Endothelial cell of umbilical vein (primary cell): ENCODE results near the gene PGD. TPM values are rescaled to one million over a fixed set of nuclear protein-coding genes. Genes with fewer than 3 reads are reported as not detected.

Experiments used
- BruUV-seq: library from RNA; stranded (reverse); fragments of 400-500 nt; replicated peaks from 2 replicates; lab custom pipeline; 2021; lab: Mats Ljungman, UMichigan
- CTCF ChIA-PET: fragments of 300-600, 350-600 bp; sonication (Branson Sonifier 250); formaldehyde crosslinking; loops from one replicate; lab custom pipeline; 2021; ENCODE audit warnings: antibody characterized with exemption, inconsistent platforms; lab: Charles Lee
- POLR2A ChIA-PET: fragments of 300-600, 350-600 bp; sonication (Branson Sonifier 250); formaldehyde crosslinking; loops from one replicate; lab custom pipeline; 2021; ENCODE audit warnings: antibody characterized with exemption, inconsistent platforms; lab: Charles Lee
- DNase-seq: peaks from one replicate; pipeline ENCODE4 v3.0.0-alpha.2; 2011; ENCODE audit warnings: low read depth, low spot score
- FAIRE-seq: peaks from 2 replicates; lab custom pipeline; 2011; peaks lifted over from hg19 to GRCh38; lab: Jason Lieb, UNC
- H2AFZ ChIP-seq: 2 replicates; pipeline ENCODE4 v1.6.0; 2012; ENCODE audit warnings: low read depth, low read length, control low read depth, inconsistent platforms
- H3K27ac ChIP-seq: 2 replicates; pipeline ENCODE4 v1.5.1; 2011; ENCODE audit warnings: low read depth, mild to moderate bottlenecking, control low read depth, low read length, moderate library complexity; ENCODE audit not compliant: insufficient read depth
- H3K27me3 ChIP-seq, 2 experiments: 2 replicates each; pipeline versions ENCODE4 v1.6.0 to v1.6.1; 2011; ENCODE audit warnings: low read length in 2 of 2, mixed read lengths in 1 of 2; ENCODE audit not compliant: control insufficient read depth in 2 of 2, insufficient read depth in 2 of 2
- H3K36me3 ChIP-seq, 2 experiments: 2 replicates in 1 of 2; 3 replicates in 1 of 2; pipeline ENCODE4 v1.5.1; 2011; ENCODE audit warnings: low read length in 2 of 2, mild to moderate bottlenecking in 1 of 2, moderate library complexity in 1 of 2; ENCODE audit not compliant: control insufficient read depth in 2 of 2, insufficient read depth in 2 of 2; ENCODE audit errors: extremely low read depth in 1 of 2
- H3K4me1 ChIP-seq: 3 replicates; pipeline ENCODE4 v1.5.1; 2011; ENCODE audit warnings: mild to moderate bottlenecking, low read length; ENCODE audit not compliant: control insufficient read depth, insufficient read depth; ENCODE audit errors: extremely low read depth
- H3K4me2 ChIP-seq: 2 replicates; pipeline ENCODE4 v1.6.1; 2011; ENCODE audit warnings: low read length, control low read depth, mixed read lengths; ENCODE audit not compliant: insufficient read depth
- H3K4me3 ChIP-seq, 3 experiments: fragments of 200-600 bp in 1 of 3; sonication (generic), shearing (Covaris generic) in 1 of 3; replicated peaks in 1 of 3; 2 replicates each; pipeline ENCODE4 v1.5.1; 2011 to 2016; ENCODE audit warnings: control low read depth in 3 of 3, low read length in 3 of 3, mild to moderate bottlenecking in 2 of 3, inconsistent platforms in 1 of 3, low read depth in 1 of 3, moderate library complexity in 1 of 3; ENCODE audit not compliant: insufficient read depth in 1 of 3
- H3K79me2 ChIP-seq: 2 replicates; pipeline ENCODE4 v1.6.0; 2012; ENCODE audit warnings: low read length, inconsistent platforms; ENCODE audit not compliant: control insufficient read depth, insufficient read depth
- H3K9ac ChIP-seq: replicated peaks from 2 replicates; pipeline ENCODE3; 2011; ENCODE audit warnings: low read length, control low read depth; ENCODE audit not compliant: insufficient read depth; ENCODE audit errors: extremely low read depth
- H3K9me1 ChIP-seq: replicated peaks from 3 replicates; pipeline ENCODE4 v1.6.0; 2011; ENCODE audit warnings: mild to moderate bottlenecking, low read length; ENCODE audit not compliant: control insufficient read depth, insufficient read depth; ENCODE audit errors: extremely low read depth
- H3K9me3 ChIP-seq: replicated peaks from 2 replicates; pipeline ENCODE4 v1.5.1; 2012; ENCODE audit warnings: low read length, inconsistent platforms; ENCODE audit not compliant: control insufficient read depth, insufficient read depth
- H4K20me1 ChIP-seq: replicated peaks from 2 replicates; pipeline ENCODE3; 2011; ENCODE audit warnings: mild to moderate bottlenecking, low read length; ENCODE audit not compliant: control insufficient read depth, insufficient read depth; ENCODE audit errors: extremely low read depth
- CTCF ChIP-seq, 2 donors: IDR thresholded peaks; 1 replicate in 1 of 2; 2 replicates in 1 of 2; pipeline ENCODE4 v1.5.1; 2011; ENCODE audit warnings: low read length in 2 of 2, mild to moderate bottlenecking in 2 of 2, moderate library complexity in 2 of 2, control low read depth in 1 of 2, inconsistent platforms in 1 of 2, low read depth in 1 of 2; ENCODE audit not compliant: insufficient read depth in 1 of 2; ENCODE audit errors: extremely low read depth in 1 of 2
- EZH2 ChIP-seq: IDR thresholded peaks from 2 replicates; pipeline ENCODE4 v1.6.1; 2012; ENCODE audit warnings: borderline replicate concordance, low read depth, mild to moderate bottlenecking, moderate library complexity, low read length, inconsistent platforms; ENCODE audit not compliant: severe bottlenecking
- FOS ChIP-seq: IDR thresholded peaks from 2 replicates; pipeline ENCODE4 v1.6.1; 2011; ENCODE audit warnings: mild to moderate bottlenecking, low read length, moderate library complexity, borderline replicate concordance; ENCODE audit not compliant: insufficient read depth
- GATA2 ChIP-seq: IDR thresholded peaks from 2 replicates; pipeline ENCODE4 v1.7.0; 2011; ENCODE audit warnings: low read depth, mild to moderate bottlenecking, moderate library complexity, mixed read lengths, low read length; ENCODE audit not compliant: insufficient read length, insufficient read depth
- JUN ChIP-seq: IDR thresholded peaks from 2 replicates; pipeline ENCODE4 v1.6.1; 2011; ENCODE audit warnings: borderline replicate concordance, low read depth; ENCODE audit not compliant: insufficient read length, insufficient read depth
- MAX ChIP-seq: IDR thresholded peaks from 2 replicates; pipeline ENCODE4 v1.6.1; 2011; ENCODE audit not compliant: insufficient read depth, insufficient read length
- MYC ChIP-seq: IDR thresholded peaks from one replicate; pipeline ENCODE4 v1.6.1; 2011; ENCODE audit warnings: mild to moderate bottlenecking, low read depth, low read length
- POLR2A ChIP-seq: IDR thresholded peaks from 2 replicates; pipeline ENCODE4 v1.6.1; 2012; ENCODE audit warnings: low read depth, mild to moderate bottlenecking, control low read depth, low read length
- POLR2AphosphoS5 ChIP-seq: IDR thresholded peaks from 2 replicates; pipeline ENCODE4 v1.6.1; 2012; ENCODE audit warnings: low read depth, mild to moderate bottlenecking, control low read depth, low read length, moderate library complexity; ENCODE audit not compliant: insufficient read depth
- dilution Hi-C: fragments of 300-500 bp; cut with MboI; formaldehyde crosslinking; loops from one replicate; pipeline ENCODE4 v1.15.0; 2019; ENCODE audit warnings: low sequenced_read_pairs; ENCODE audit not compliant: extremely low pct_ligation_motif_present
- intact Hi-C: fragments of 100-400 bp; cut with micrococcal nuclease; formaldehyde crosslinking; loops from one replicate; pipeline ENCODE4 v1.10.0; 2022
- polyA plus RNA-seq, 4 experiments: library from polyadenylated mRNA; depleted of rRNA in 3 of 4; stranded (reverse) in 3 of 4; unstranded in 1 of 4; fragments of >200 nt; gene quantifications; 2 replicates each; pipeline versions ENCODE4 v1.2.1 to v1.2.3, GENCODE V29; 2011 to 2012; ENCODE audit warnings: missing spikeins in 1 of 4
- total RNA-seq: library from RNA; stranded (reverse); gene quantifications from 2 replicates; pipeline ENCODE4 v1.2.3, GENCODE V29; 2021

Gene PGD
- total and polyA plus RNA-seq, 2 donors (not counting 3 experiments of a cell fraction or from before 2014, with no cell fraction given) = 196 to 303 TPM

- H3K27me3 ChIP-seq = no peaks in the 10 kb centered on the region
- peak overlapping the region; percentile 60 for H3K27ac ChIP-seq
- H3K9ac ChIP-seq = no peak overlapping the region
- no peak overlapping the region for H2AFZ ChIP-seq
- peaks cover 2 to 20% of the 10 kb centered on the region in 2 experiments for H3K36me3 ChIP-seq
- H3K9me1 ChIP-seq = no peaks in the 10 kb centered on the region
- no peak overlapping the region for H3K4me3 ChIP-seq
- FAIRE-seq (no peak), DNase-seq (no peak)
- no peak overlapping the region for H3K4me2 ChIP-seq
- H3K79me2 ChIP-seq = no peaks in the 10 kb centered on the region
- dilution Hi-C loops = no loop called here
- TF ChIP-seq POLR2AphosphoS5 (no peak), EZH2 (no peak), MAX (no peak), JUN (no peak), FOS (no peak), MYC (no peak), GATA2 (no peak), POLR2A (no peak), CTCF (IDR thresholded peaks at IDR 0.05; ENCODE audit: extremely low read depth in 1 of 2, insufficient read depth in 1 of 2, low read depth in 1 of 2, low read length in 2 of 2) (no peak)
- no peaks in the 10 kb centered on the region for H3K9me3 ChIP-seq
- intact Hi-C loops = loop anchor here (5.0 kb wide), 1 partner anchor 488 kb away; no protein-coding TSS in a partner anchor
- ChIA-PET POLR2A (interaction anchor here (0.9 kb wide), 1 partner anchor 36 kb away, joined by 3 read pairs; no protein-coding TSS in a partner anchor), CTCF (interaction anchor here (1.1 to 2.3 kb wide), 7 partner anchors 9 to 115 kb away, joined by 4 to 58 read pairs (median 22); partner anchors contain the start of genes CENPS and PGD)
- peaks cover 3% of the 10 kb centered on the region for H3K4me1 ChIP-seq
- no peaks in the 10 kb centered on the region for H4K20me1 ChIP-seq
- no TSS peak for BruUV-seq
Measured at GRCh38 chr1:10379101-10379620, 19.7 kb upstream of the PGD start.
